HFFc6 (cell line): ENCODE data around the gene GPATCH11. TPM values are rescaled to one million over a fixed set of nuclear protein-coding genes. Genes with fewer than 3 reads are reported as not detected.

ENCODE experiments used
- DNase-seq: peaks from one replicate; pipeline ENCODE4 v3.0.0-alpha.2; 2018
- H3K27ac Mint-ChIP-seq: 2 replicates; pipeline ENCODE4 v1.8.0; 2020; ENCODE audit warnings: mild to moderate bottlenecking, mixed read lengths
- H3K27me3 Mint-ChIP-seq: 2 replicates; pipeline ENCODE4 v1.8.0; 2021; ENCODE audit warnings: mild to moderate bottlenecking, moderate library complexity, mixed read lengths; ENCODE audit not compliant: insufficient read depth
- H3K36me3 Mint-ChIP-seq: 2 replicates; pipeline ENCODE4 v1.8.0; 2021; ENCODE audit warnings: low read depth, mixed read lengths
- H3K4me1 Mint-ChIP-seq: 2 replicates; pipeline ENCODE4 v1.8.0; 2020; ENCODE audit warnings: low read depth, mixed read lengths
- H3K4me3 Mint-ChIP-seq: 2 replicates; pipeline ENCODE4 v1.8.0; 2020; ENCODE audit warnings: mild to moderate bottlenecking, moderate library complexity, mixed read lengths
- H3K9me3 Mint-ChIP-seq: 2 replicates; pipeline ENCODE4 v1.8.0; 2020; ENCODE audit warnings: mild to moderate bottlenecking, mixed read lengths
- long read RNA-seq: library from polyadenylated mRNA; unstranded; transcript quantifications from one replicate; pipeline ENCODE4 v2.0.0, GENCODE V29; 2019
- total RNA-seq, 6 experiments: library from RNA; stranded (reverse); fragmentation: NEBNext Ultra II Directional; extraction: Animal tissue kit (Norgen Biotek cat#: 25700); gene quantifications; 2 replicates in 1 of 6; 3 replicates in 5 of 6; pipeline ENCODE4 v1.2.3, GENCODE V29; 2021
- TF ChIP-seq, protein P1 (sequence below): fragments of 200-600 bp; sonication (generic); IDR thresholded peaks from 2 replicates; pipeline ENCODE4 v1.5.0; 2021; ENCODE audit warnings: antibody characterized with exemption, mild to moderate bottlenecking

The GPATCH11 gene
- total RNA-seq: 10 to 100 TPM in 5 of 6 experiments, 1 to 10 TPM in 1; 8.5 to 11.9 (median 10.9) TPM
- long read RNA-seq, partial matches to known transcripts: 2 of 10 reads
- long read RNA-seq, other reads (novel, unspliced or antisense): 2 of 10 reads

DNA sequence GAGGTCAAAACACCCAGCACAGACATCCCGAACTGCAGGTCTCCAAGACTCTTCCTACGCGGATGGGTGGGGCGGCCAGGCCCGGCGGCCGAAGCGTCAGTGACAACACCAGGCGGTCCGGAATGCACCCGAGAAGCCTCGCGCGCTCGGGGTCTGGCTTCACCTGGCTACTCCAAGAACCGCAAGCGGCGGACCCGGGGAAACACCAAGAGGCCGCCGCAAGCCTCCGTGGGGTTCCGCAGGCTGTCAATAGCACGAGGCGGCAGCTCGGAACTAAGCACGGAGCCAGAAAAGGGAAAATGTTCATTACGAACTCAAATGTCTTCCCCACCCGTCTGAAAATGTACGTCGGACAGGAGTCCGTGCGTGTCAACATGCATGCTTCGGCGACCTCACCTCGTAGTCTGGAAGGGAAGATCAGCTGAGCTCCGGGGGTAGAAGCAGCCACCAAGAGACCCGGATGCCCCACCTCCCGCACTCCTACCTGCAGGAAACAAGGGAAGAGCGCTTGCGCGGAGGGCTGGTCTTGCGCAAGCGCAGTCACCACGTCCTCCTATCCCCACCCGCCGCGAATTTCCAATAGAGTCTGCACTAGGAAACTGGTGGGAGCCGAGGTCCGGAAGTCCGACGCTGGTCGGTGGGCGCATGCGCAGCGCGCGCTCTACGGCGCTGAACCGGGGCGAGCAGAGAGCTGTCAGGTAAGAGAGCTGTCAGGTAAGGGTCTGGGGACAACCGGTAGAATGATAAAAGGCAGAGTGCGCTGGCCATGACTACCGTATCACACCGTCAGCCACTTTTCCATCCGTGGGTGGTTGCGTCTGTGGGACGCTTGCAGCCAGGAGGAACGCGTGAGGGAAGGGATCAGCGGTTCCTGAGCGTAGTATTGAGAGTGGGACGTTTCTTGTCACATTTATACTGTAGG, at the start of gene GPATCH11, which contains the start of gene HEATR5B:
GPATCH11 (plus strand) TSS at position 646 of the 922 bp plus-strand sequence. CDS start 3,864 bp downstream, outside the sequence.
HEATR5B (minus strand) TSS at position 500 of the 922 bp plus-strand sequence. CDS start 958 bp downstream, outside the sequence.
- H3K27me3 Mint-ChIP-seq: no peaks in the 10 kb centered on the region; the same call in none of the 2 replicates
- peaks cover 13% of the 10 kb centered on the region for H3K4me1 Mint-ChIP-seq
- H3K9me3 Mint-ChIP-seq: no peaks in the 10 kb centered on the region
- H3K27ac Mint-ChIP-seq: no peak within 1 kb of the TSS
- H3K4me3 Mint-ChIP-seq: no peak within 1 kb of the TSS
- DNase-seq: peak; percentile 93
- H3K36me3 Mint-ChIP-seq: peaks cover 24% of the 10 kb centered on the region
- TF ChIP-seq, protein P1, sequence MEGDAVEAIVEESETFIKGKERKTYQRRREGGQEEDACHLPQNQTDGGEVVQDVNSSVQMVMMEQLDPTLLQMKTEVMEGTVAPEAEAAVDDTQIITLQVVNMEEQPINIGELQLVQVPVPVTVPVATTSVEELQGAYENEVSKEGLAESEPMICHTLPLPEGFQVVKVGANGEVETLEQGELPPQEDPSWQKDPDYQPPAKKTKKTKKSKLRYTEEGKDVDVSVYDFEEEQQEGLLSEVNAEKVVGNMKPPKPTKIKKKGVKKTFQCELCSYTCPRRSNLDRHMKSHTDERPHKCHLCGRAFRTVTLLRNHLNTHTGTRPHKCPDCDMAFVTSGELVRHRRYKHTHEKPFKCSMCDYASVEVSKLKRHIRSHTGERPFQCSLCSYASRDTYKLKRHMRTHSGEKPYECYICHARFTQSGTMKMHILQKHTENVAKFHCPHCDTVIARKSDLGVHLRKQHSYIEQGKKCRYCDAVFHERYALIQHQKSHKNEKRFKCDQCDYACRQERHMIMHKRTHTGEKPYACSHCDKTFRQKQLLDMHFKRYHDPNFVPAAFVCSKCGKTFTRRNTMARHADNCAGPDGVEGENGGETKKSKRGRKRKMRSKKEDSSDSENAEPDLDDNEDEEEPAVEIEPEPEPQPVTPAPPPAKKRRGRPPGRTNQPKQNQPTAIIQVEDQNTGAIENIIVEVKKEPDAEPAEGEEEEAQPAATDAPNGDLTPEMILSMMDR: no peak

DNA sequence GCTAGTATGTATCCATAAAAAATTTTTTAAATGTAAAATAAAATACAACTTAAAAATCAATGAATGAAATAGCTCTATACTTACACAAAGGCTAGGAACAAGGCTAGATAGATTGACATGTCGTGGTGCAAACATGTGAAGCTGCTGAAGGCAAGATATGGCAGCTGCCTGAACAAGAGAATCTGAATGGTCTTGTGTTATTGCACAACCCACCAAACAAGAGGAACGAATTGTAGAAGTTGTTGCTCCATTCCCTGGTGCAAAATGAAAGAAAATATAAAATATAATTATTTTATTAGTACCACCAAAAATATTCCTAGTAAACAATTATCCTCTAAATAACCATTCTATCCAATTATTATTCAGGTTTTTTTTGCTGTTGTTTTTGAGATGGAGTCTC, 46.5 kb upstream of the GPATCH11 start:
- Mint-ChIP-seq H3K9me3 (no peaks in the 10 kb centered on the region), H3K27ac (no peak overlapping the region), H3K36me3 (peaks cover 16% of the 10 kb centered on the region), H3K4me1 (no peaks in the 10 kb centered on the region), H3K4me3 (no peak overlapping the region), H3K27me3 (no peaks in the 10 kb centered on the region; the same call in 1 of the 2 replicates)
- TF ChIP-seq, protein P1: no peak
- DNase-seq: no peak

DNA sequence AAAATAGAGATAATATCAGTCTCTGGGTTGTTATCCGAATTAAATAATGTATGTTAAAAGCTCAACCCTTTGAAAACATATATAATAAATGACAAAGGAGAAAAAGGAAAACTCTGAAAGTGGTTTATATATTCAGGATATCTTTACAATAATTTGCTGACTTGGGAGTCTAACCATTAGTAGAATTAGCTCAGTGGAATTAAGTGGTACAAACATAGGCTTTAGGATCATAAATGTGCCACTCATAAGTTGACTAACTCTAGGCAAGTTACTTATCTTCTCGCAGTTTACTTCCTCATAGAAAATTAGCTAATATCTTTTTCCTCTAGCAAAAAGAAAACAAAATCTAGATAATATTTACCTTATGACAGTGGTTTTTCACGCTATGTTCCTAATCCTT, 44.7 kb upstream of the GPATCH11 start:
- no peak for DNase-seq
- TF ChIP-seq, protein P1: no peak
- H3K9me3 Mint-ChIP-seq: no peaks in the 10 kb centered on the region
- peaks cover 15% of the 10 kb centered on the region for H3K36me3 Mint-ChIP-seq
- no peak overlapping the region for H3K27ac Mint-ChIP-seq
- H3K4me3 Mint-ChIP-seq: no peak overlapping the region
- H3K4me1 Mint-ChIP-seq: no peaks in the 10 kb centered on the region
- no peaks in the 10 kb centered on the region; the same call in 1 of the 2 replicates for H3K27me3 Mint-ChIP-seq

DNA sequence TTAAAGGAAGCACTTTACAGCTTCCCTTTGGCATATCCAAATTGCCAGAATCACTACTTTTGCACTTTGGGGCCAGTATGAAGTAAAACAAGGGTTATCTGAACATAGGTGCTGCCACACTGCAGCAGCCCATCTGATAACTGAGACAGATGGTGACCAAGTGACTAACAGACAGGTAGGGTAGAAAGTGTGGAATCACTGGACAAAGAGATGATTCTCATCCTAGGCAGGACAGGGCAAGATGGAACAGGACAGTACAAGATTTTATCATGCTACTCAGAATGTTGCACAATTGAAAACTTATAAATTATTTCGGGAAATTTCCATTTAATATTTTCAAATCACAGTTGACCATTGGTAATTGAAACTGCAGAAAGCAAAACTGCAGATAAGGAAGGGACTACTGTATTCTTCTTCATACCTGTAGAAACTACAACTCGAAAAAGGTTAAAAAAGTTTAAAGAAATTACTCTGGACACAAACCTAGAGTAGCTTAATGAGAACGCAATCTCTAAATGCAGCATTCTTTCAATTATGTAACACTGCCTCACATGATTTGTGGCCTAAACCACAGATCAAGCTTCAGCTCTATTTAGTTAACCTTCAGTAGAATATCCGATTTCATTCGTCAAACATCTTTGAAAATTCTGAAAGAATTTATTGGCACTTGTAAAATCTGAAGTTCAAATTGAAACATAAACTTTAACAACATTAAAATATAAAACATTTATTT, 31.6 kb upstream of the GPATCH11 start:
- H3K4me1 Mint-ChIP-seq: no peaks in the 10 kb centered on the region

DNA sequence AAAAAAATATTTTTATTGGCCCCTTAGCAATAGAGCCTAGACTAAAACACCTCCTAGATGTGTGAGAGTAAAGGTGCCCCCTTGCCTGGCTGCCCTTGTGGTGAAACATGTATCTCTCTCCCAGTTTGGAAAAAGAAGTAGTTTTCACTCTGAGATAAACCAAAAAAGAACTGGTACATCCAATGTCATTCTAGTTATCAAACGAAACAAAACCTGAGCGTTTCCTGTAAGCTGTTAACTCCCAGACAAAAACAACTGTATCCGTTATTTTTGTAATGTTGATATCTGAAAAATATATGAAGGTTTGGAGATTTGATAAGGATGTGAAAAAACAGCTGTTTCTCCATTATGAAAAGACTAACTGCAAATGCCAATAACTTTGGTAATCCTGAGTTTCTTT, 24.5 kb upstream of the GPATCH11 start:
- Mint-ChIP-seq H3K36me3 (peaks cover 23% of the 10 kb centered on the region), H3K27me3 (no peaks in the 10 kb centered on the region; the same call in 1 of the 2 replicates), H3K4me3 (no peak overlapping the region), H3K27ac (no peak overlapping the region), H3K4me1 (no peaks in the 10 kb centered on the region), H3K9me3 (no peaks in the 10 kb centered on the region)
- DNase-seq: no peak
- TF ChIP-seq, protein P1: no peak

More for the DNA sequence above, 31.6 kb upstream of the GPATCH11 start:
- TF ChIP-seq, protein P1: no peak
- Mint-ChIP-seq H3K27me3 (no peaks in the 10 kb centered on the region), H3K36me3 (peaks cover 28% of the 10 kb centered on the region), H3K4me3 (no peak overlapping the region), H3K9me3 (no peaks in the 10 kb centered on the region), H3K27ac (no peak overlapping the region)
- DNase-seq: no peak
